ENCODE measurements around the gene NTNG2.

Gene NTNG2

GRCh38 chr9:132176338-132176737 is 14.5 kb downstream of the NTNG2 start:
- no peak for DNase-seq

- no peak for DNase-seq
These were observed 20.0 kb downstream of the NTNG2 start for GRCh38 chr9:132181796-132182313.

- no peak for DNase-seq
These were observed 20.6 kb downstream of the NTNG2 start for GRCh38 chr9:132182314-132183091.

- DNase-seq, result no peak
These were observed 21.3 kb downstream of the NTNG2 start for GRCh38 chr9:132183134-132183533.

DNA sequence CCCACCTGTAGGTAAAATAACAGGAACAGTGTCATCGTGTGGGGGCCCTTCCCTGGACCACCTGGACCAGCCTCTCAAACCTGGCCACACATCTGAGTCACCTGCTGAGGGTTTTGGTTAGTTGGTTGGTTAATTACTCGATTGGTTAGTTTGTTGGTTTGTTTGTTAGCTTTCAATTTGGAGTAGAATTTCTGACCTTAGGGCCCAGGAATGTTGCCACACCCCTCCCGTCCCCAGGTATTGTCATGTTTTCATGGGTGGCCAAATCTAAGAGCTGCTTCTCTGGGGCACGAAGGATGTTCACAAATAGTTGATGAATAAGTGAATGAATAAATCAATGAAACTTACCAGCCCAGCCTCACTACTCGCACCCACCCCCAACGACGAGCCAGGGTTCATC is 21.9 kb downstream of the NTNG2 start:
- no peak for DNase-seq

- DNase-seq, result no peak
These were observed 22.3 kb downstream of the NTNG2 start for GRCh38 chr9:132184124-132184523.

GRCh38 chr9:132185073-132186009 is 23.5 kb downstream of the NTNG2 start:
- no peak for DNase-seq

DNA sequence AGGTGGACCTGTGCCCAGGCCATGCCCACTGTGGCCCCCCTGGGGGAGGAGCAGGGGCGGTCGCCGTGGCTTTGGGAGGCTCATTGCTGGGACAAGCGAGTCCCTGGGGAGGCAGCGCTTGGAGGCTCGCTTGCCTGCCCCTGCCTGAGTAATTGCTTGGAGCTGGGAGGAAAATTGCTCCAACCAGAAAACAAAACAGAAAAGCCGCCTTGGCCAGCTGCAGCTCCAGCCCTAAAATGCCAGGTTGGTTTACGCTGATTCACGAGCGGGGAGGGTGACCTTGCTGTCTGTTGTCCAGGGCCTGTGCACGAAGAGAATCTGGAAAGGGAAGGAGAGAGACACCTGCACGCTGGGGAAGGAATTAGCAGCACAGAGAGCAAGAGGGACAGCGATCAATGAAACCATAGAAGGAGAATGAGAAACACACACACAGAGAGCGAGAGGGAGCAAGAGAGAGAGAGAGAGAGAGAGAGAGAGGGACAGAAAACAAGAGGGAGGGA is 25.3 kb downstream of the NTNG2 start:
- no peak for DNase-seq

DNA sequence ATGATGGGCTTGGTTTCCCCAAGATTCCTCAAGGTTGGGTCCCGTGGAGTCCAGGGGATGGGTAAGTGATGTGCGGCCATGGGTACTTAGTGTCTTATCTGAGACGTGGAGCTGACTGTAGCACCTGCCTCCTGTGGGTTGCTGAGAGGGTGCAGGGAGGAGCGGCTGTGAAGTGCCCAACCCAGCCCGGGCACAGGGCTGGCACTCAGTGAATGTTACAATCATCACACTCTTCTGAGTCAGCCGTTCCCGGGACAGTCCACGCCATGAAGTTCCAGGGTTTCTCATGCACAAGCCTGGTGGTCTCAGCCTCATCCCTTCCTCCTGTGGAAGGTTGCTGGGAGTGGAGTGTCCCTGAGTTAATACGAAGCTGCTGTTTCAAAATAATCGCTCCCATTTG is 29.1 kb downstream of the NTNG2 start:
- no peak for DNase-seq

GRCh38 chr9:132192728-132193127 is 30.9 kb downstream of the NTNG2 start:
- no peak for DNase-seq

GRCh38 chr9:132193227-132194124 is 31.6 kb downstream of the NTNG2 start:
- DNase-seq, result no peak

DNA sequence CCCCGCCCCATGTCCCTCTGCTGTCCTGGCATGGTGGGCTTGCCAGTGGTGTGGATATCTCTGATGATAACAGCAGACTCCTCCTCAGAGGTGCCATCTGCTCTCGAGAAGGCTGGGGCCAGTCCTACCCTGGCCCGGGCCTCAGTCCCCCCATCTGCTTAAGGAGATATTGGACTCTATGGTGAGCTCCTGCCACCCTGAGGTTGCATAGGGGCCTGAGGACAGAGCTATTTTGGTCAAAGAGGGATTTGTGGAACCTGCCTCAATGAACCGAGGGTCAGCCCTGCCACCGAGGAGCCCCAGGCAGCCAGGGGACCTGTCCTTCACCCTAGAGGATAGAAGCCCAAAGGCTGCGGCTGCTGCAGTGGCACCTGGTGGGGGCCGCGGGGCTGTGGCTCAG is 32.6 kb downstream of the NTNG2 start:
- DNase-seq, result no peak

- DNase-seq, result no peak
These were observed 35.5 kb downstream of the NTNG2 start for GRCh38 chr9:132197315-132197714.

DNA sequence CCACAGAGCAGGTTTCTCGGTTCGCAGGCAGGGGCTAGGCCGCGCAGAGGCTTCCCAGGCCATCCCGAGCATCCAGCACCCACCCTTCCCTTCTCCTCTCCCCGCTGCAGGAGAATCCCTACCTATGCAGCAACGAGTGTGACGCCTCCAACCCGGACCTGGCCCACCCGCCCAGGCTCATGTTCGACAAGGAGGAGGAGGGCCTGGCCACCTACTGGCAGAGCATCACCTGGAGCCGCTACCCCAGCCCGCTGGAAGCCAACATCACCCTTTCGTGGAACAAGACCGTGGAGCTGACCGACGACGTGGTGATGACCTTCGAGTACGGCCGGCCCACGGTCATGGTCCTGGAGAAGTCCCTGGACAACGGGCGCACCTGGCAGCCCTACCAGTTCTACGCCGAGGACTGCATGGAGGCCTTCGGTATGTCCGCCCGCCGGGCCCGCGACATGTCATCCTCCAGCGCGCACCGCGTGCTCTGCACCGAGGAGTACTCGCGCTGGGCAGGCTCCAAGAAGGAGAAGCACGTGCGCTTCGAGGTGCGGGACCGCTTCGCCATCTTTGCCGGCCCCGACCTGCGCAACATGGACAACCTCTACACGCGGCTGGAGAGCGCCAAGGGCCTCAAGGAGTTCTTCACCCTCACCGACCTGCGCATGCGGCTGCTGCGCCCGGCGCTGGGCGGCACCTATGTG is 36.1 kb downstream of the NTNG2 start:
- no peak for DNase-seq

GRCh38 chr9:132199056-132199455 is 37.2 kb downstream of the NTNG2 start:
- DNase-seq, result no peak

DNA sequence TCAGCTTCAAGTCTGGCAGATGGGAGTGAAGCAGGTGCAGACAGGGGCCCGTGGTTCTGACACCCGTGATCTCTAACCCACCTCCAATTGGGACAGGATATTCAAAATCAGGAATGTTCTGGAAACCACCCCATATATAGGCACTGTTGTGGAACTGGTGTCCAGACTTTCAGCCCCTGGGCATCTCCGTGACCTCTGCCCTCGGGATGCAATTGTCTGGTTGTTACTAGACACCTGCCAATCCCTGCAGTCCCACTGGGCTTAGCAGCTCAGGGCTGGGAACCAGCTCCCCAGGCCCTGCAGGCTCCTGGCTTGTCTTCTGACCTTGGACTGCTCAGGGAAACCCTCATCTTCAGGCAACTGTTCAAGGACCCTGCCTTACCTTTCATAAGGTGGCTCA is 38.8 kb downstream of the NTNG2 start:
- DNase-seq, result no peak

DNA sequence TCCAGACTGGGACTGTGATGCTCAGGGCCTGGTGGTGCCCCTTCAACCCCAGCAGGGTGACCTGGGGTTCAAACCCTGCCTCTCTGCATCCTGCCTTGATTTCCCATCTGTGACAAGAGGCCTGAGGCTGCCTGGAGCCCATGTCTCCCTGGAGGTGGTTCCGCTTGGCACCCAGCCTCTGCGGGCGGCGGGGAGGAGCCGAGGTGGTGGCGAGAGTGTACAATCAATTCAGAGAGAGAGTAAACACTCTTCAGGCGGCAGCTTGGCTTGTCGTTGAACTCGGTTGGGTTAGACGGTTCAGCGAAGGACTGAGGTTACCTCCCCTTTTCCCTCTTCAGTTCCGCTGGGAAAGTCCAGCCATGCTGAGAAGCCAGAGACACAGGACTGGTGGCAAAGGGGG is 39.3 kb downstream of the NTNG2 start:
- no peak for DNase-seq

DNA sequence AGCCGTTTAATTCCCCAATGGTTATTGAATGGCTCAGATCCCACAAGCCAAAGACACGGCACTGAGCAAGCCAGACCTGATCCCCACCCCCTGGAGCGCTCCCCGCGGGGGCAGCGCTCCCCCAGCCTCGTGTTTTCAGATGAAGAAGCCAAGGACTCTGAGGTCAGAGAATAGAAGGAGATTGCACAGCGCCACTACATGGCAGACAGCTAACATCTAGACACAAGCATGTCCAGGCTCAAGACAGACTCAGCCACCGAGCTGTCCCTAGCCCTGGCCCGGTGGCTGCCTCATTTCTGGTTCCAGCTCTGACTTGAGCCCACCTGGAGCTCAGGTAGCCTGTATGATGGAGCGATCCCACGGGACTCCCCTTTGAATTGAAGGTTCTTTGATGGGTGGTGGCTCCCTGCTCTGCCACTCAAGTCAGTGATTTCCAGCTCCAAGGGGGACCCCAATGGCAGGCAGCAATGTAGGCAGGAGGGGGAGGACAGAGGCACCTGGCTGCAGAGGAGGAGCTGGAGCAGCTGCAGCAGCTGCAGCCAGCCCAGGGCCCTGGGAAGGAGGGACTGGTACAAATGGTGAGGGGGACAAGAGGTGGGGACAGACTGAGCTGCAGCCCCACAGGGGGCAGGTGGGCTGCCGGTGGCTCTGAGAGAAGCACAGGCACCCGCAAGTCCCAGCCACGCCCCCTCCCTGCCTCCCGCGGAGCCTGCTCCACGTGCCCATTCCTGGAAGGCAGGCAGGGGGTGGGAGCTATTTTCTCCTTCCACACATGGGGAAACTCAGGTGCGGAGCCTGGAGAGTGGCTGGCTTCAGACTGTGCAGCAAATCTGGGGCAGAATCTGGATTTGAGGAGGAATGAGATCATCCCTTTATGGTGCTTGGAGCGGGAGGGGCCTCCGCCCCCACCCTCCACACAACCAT is 40.2 kb downstream of the NTNG2 start:
- no peak for DNase-seq

DNA sequence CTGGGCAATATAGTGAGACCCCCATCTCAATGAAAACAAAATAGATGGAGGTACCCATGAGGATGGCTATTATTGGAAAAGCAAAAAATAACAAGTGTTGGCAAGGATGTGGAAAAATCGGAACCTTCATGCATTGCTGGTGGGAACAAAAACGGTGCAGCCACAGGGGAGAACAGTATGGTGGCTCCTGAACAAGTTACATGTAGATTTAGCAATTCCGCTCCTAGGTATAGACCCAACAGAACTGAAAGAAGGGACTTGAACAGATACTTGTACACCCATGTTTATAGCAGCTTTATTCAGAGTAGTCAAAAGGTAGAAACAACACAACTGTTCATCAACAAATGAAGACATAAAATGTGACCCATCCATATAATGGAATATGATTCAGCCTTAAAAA is 43.0 kb downstream of the NTNG2 start:
- DNase-seq, result no peak

DNA sequence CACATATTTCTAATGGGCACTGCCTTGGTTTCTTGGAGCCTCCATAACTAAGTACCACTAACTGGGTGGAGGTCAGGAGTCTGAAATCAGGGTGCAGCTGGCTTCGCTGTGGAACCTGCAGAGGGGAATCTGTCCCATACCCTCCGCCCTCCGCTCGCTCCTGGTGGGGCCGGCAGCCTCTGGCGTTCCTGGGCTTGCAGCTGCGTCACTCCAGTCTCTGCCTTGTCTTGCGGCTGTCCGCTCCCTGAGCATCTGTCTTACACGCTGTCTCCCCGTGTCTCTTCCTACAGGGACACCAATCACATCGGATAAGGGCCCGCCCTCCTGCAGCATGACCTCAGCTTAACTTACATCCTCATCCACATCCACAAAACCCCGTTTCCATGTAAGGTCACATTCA is 45.4 kb downstream of the NTNG2 start:
- DNase-seq, result no peak
